Cardiac fibroblast (primary cell): Measurements from ENCODE around the gene FAM118B.

ENCODE experiments used
- DNase-seq, 2 donors: peaks; one replicate each; pipeline versions ENCODE4 v3.0.0 to v3.0.0-alpha.2; 2010; ENCODE audit warnings: low read depth in 2 of 2
- H3K4me3 ChIP-seq, 2 donors: replicated peaks in 1 of 2; 1 replicate in 1 of 2; 2 replicates in 1 of 2; pipeline ENCODE4 v1.5.1; 2011; ENCODE audit warnings: low read depth in 2 of 2, low read length in 2 of 2, mild to moderate bottlenecking in 2 of 2, moderate library complexity in 1 of 2
- TF ChIP-seq, protein P1 (sequence below): IDR thresholded peaks from one replicate; pipeline ENCODE4 v1.5.1; 2011; ENCODE audit warnings: low read depth, mild to moderate bottlenecking, low read length, inconsistent platforms

Gene FAM118B

DNA sequence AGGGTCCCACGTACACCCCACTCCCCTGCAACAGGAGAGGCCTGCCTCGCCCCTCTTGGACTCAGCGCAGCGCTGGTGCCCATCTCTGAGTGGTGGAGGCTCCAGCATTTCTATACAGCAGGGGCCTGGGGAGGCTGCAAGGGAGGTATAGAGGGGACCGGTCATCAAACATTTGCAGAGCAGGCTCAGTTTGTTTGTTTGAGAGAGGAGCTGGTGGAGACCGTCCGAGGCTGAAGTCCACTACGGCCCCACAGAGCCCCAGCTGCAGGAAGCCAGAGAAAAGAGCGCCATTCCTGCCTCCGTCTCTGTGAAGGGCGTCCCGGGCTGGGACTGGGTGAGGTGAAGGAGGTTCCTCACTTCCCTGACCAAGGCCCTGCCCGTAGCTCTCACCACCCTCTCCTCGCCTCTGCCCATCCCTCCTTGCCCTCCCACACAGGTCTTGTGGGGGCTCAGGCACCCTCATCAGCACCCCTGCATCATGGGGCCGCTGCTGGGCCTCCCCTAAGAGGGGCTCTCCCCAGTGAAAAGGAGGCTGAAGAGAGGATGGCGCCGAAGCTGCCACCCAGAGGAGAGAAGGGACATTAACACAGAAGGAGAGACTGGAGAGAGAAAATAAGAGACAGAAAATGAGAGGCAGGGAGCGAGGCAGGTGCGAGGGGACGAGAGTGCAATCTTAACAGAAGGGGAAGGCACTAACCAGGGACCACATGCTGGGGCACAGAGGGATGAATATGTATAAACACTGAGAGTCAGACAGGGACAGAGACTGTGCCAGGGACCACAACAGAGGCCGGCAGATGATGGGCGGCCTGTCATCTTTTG is 24.7 kb upstream of the FAM118B start:
- H3K4me3 ChIP-seq, result no peak overlapping the region
- TF ChIP-seq, protein P1, sequence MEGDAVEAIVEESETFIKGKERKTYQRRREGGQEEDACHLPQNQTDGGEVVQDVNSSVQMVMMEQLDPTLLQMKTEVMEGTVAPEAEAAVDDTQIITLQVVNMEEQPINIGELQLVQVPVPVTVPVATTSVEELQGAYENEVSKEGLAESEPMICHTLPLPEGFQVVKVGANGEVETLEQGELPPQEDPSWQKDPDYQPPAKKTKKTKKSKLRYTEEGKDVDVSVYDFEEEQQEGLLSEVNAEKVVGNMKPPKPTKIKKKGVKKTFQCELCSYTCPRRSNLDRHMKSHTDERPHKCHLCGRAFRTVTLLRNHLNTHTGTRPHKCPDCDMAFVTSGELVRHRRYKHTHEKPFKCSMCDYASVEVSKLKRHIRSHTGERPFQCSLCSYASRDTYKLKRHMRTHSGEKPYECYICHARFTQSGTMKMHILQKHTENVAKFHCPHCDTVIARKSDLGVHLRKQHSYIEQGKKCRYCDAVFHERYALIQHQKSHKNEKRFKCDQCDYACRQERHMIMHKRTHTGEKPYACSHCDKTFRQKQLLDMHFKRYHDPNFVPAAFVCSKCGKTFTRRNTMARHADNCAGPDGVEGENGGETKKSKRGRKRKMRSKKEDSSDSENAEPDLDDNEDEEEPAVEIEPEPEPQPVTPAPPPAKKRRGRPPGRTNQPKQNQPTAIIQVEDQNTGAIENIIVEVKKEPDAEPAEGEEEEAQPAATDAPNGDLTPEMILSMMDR, result no peak
- DNase-seq, result peak in 1 of 2 donors; percentile 18

DNA sequence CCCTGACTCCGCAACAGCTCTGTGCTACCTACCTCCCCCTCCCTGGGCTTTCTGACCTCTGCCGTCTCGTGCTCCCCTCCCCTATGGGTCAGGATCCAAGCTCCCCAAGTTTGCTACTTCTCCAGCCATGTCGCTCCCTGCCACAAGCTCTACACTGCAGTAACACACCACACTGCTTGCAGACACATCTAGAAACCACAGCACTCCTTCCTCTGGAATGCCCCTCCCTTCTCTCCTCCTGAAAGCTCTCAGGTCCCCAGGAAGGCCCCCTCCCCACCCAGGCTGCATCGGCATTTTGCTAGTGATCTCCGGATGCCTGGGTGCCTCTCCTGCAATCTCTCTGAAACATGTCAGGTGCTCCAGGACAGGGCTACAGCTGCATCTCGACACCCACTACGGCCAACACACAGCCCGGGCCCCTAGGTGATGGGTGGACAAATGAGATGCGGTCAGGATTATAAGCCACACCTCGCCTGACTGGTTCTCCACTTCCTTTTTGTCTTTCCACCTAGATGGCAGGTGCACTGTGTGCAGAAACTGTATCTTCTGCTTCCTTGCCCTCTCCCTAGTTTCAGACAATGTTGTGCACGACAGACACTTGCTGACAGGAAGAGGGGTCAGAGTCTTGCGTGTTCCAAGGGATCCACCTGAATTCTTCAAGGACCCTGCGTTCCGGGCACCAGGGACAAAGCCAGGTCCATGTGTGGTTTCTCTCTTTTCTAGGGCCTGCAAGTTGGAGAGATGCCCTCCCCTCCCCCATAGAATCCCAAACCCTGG is 23.1 kb upstream of the FAM118B start:
- no peak overlapping the region for H3K4me3 ChIP-seq
- no peak for DNase-seq
- TF ChIP-seq, protein P1, result no peak

DNA sequence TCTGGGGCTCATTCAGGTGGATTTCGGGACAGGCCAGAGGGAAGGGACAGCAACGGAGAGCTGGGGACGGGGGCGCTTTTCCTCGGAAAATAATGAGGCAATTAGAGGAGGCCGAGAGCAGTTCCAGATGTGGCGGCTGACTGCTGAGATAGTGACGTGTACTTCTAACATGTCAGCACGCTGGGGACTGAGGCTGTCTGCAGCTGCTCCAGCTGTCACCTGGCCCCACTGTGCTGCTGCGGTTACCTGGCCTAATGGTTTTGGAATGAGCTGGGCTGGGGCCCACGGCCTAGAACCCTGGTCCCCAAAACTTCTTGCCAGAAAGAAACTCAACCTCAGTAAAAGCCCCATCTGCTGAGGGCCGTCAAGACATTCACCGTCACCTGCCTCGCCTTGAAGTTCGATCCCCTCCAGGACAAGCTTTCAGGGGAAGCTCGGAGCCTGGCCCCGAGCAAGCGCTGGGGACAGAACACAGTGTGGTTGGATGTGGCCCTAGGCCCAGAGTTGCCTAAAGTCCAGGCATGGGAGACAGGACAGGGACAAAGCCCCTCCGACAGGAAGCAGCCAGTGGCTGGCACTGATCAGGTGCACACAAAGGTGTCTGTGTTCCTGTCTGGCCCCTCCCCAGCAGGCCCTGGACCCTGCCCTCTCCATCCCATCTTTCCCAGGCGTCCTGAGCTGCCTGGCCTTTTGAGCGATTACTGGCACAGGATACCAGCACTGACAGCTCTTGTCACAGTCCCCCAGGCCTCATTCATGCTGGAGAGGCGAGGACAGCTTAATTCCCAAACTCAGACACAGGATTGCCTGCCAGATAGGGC is 22.3 kb upstream of the FAM118B start:
- no peak overlapping the region for H3K4me3 ChIP-seq
- DNase-seq, result no peak
- TF ChIP-seq, protein P1, result no peak

DNA sequence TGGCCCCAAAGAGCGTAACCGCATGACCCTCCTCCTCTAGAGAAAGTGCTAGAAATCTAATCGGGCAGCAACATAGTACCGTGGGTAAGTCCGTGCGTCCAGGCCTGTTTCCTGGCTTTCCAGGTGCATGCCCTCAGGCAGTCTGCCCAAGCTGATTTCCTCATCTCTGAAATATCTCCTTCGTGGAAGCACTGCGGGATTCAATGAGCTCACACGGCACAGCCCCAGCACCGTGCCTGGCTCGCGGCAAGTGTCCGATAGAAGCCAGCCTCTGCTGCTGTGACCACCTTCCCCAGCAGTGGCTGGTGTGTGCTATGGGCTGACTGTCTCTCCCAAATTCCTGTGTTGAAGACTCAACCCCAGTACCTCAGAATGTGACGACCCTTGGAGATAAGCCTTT is 20.8 kb upstream of the FAM118B start:
- TF ChIP-seq, protein P1, result no peak
- no peak for DNase-seq
- no peak overlapping the region for H3K4me3 ChIP-seq

DNA sequence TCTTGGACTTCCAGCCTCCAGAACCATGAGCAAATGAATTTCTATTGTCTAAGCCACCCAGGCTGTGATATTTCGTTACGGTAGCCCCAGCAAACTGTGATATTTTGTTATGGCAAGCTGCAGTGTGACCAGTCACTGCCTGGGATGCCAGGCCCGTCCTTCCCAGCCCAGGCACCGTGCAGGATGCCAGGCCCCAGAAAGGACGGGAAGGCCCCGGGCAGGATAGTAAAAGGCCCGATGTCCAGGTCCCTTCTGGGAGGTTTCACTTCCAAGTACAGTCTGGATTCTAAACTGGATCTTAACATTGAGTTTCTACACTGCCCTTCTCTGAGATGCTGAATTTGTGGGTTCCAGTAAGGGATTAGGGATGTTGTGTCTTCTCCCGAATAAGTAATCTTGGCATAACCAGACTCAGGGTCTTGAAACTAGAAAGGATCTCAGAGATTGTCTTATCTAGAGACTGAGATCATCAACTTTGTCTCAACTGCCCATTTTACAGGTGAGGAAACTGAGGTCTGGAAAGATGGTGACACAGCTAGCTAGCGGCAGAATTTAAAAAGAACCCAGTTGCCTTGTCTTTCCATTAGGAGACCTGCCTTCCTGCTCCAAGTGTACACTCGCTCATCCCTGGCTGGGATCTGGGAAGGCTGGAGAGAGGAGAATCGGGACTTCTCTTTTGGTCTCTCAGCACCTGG is 20.1 kb upstream of the FAM118B start:
- TF ChIP-seq, protein P1, result no peak
- no peak for DNase-seq
- H3K4me3 ChIP-seq, result no peak overlapping the region

DNA sequence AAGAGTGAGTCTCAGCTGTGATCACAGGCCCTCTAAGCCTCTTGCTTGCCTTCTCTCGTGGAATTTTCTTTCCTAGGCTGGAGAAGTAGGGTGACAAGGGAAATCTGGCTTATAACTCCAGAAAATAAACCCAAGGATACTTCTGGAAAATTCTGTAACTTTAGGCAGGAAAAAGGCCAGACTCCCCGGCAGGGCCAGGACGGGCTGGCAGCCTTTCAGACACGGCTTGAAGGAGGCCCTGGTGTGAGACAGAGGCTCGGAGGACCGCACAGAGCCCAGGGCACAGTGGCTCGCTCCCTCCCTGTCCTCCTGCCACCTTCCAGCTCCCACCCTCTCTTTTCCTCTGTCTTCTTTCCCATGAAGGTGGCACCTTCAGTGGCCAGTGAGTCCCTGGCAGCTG is 19.2 kb upstream of the FAM118B start:
- no peak for DNase-seq
- TF ChIP-seq, protein P1, result no peak
- H3K4me3 ChIP-seq, result no peak overlapping the region
